Measurements from ENCODE around the gene OPN3.

GRCh38 chr1:241635556-241636152 is 4.5 kb downstream of the OPN3 start:
- TF ChIP-seq EZH2 (IDR thresholded peaks at IDR 0.05) (no peak), POLR2AphosphoS5 (IDR thresholded peaks at IDR 0.05; ENCODE audit: borderline replicate concordance, low read depth, low read length) (no peak), FOXP2 (optimal IDR thresholded peaks at IDR 0.05; ENCODE audit: control extremely low read depth, extremely low read length, insufficient read depth) (no peak)
